K562 (cell line): ENCODE measurements around the gene ERICH2. TPM values are rescaled to one million over a fixed set of nuclear protein-coding genes. Genes with fewer than 3 reads are reported as not detected.

ENCODE experiments used
- ATAC-seq: fragments of 200-7000 bp; cut with Tn5 transposase; 3 replicates; pipeline ENCODE4 v1.9.1; 2020; ENCODE audit warnings: moderate library complexity
- BruUV-seq: library from RNA; stranded (reverse); fragments of 400-500 nt; replicated peaks from 2 replicates; lab custom pipeline; 2021; lab: Mats Ljungman, UMichigan
- CTCF ChIA-PET: fragments of 300-600 bp; formaldehyde crosslinking; extraction: SDS; loops from one replicate; lab custom pipeline; 2021; ENCODE audit warnings: low intra/inter-chr PET ratio; lab: Yijun Ruan, JAX
- POLR2A ChIA-PET: fragments of 300-600, 350-650 bp; sonication (Branson Sonifier 250); formaldehyde crosslinking; extraction: SDS; loops from one replicate; lab custom pipeline; 2021; ENCODE audit warnings: antibody characterized with exemption, inconsistent platforms; lab: Yijun Ruan, JAX
- DNase-seq, 4 experiments: peaks; one replicate each; pipeline versions ENCODE4 v3.0.0 to v3.0.0-alpha.2; 2011 to 2018; ENCODE audit warnings: low spot score in 3 of 4, mixed read lengths in 3 of 4; ENCODE audit errors: extremely low read depth in 1 of 4
- FAIRE-seq: peaks from 2 replicates; lab custom pipeline; 2011; peaks lifted over from hg19 to GRCh38; lab: Jason Lieb, UNC
- H2AFZ ChIP-seq: 2 replicates; pipeline ENCODE4 v1.6.0; 2011; ENCODE audit warnings: low read depth, low read length, control low read depth, inconsistent platforms
- H3K27ac ChIP-seq: fragments of 200-600 bp; 3 replicates; pipeline ENCODE4 v1.8.0; 2011; ENCODE audit warnings: low read depth, mild to moderate bottlenecking, control low read depth, inconsistent platforms, low read length, moderate library complexity, mixed read lengths; ENCODE audit errors: extremely low read depth
- H3K27me3 ChIP-seq, 2 experiments: fragments of 300-600 bp in 1 of 2; 2 replicates in 1 of 2; 3 replicates in 1 of 2; pipeline versions ENCODE4 v1.6.0 to v1.8.0; 2011; ENCODE audit warnings: inconsistent platforms in 2 of 2, low read length in 2 of 2, mild to moderate bottlenecking in 1 of 2, mixed read lengths in 1 of 2, moderate library complexity in 1 of 2; ENCODE audit not compliant: control insufficient read depth in 2 of 2, insufficient read depth in 2 of 2
- H3K36me3 ChIP-seq: fragments of 300-600 bp; 3 replicates; pipeline ENCODE4 v1.8.0; 2011; ENCODE audit warnings: mild to moderate bottlenecking, low read length, inconsistent platforms; ENCODE audit not compliant: control insufficient read depth, insufficient read depth
- H3K4me1 ChIP-seq, 2 experiments: fragments of 200-600 bp in 1 of 2; replicated peaks in 1 of 2; 2 replicates in 1 of 2; 3 replicates in 1 of 2; pipeline versions ENCODE4 v1.5.1 to v1.8.0; 2011; ENCODE audit warnings: inconsistent platforms in 2 of 2, low read length in 2 of 2, mild to moderate bottlenecking in 1 of 2, mixed read lengths in 1 of 2, moderate library complexity in 1 of 2; ENCODE audit not compliant: control insufficient read depth in 2 of 2, insufficient read depth in 2 of 2
- H3K4me2 ChIP-seq: 2 replicates; pipeline ENCODE4 v1.6.1; 2011; ENCODE audit warnings: low read length, control low read depth, inconsistent platforms, mixed read lengths; ENCODE audit not compliant: insufficient read depth
- H3K4me3 ChIP-seq: fragments of 200-600 bp; sonication (generic), shearing (Covaris generic); 2 replicates; pipeline ENCODE4 v1.5.1; 2016; ENCODE audit warnings: control low read depth, inconsistent platforms
- H3K79me2 ChIP-seq: fragments of 200-600 bp; 3 replicates; pipeline ENCODE4 v1.8.0; 2011; ENCODE audit warnings: low read length, inconsistent platforms; ENCODE audit not compliant: control insufficient read depth, insufficient read depth
- H3K9ac ChIP-seq, 2 experiments: 2 replicates each; pipeline versions ENCODE4 v1.6.0 to v1.6.1; 2011; ENCODE audit warnings: low read depth in 2 of 2, low read length in 2 of 2, control low read depth in 1 of 2, inconsistent platforms in 1 of 2, mild to moderate bottlenecking in 1 of 2, mixed read lengths in 1 of 2; ENCODE audit not compliant: insufficient read depth in 1 of 2
- H3K9me1 ChIP-seq: one replicate; pipeline ENCODE4 v1.6.0; 2011; ENCODE audit warnings: inconsistent platforms, mild to moderate bottlenecking, low read length, moderate library complexity; ENCODE audit not compliant: control insufficient read depth, insufficient read depth
- H3K9me3 ChIP-seq: replicated peaks from 2 replicates; pipeline ENCODE4 v1.5.1; 2011; ENCODE audit warnings: low read depth, low read length, inconsistent platforms; ENCODE audit not compliant: control insufficient read depth, insufficient read depth
- H4K20me1 ChIP-seq: replicated peaks from 2 replicates; pipeline ENCODE4 v1.6.1; 2011; ENCODE audit warnings: low read length, inconsistent platforms, mixed read lengths; ENCODE audit not compliant: control insufficient read depth, insufficient read depth
- CREB3 ChIP-seq: fragments of 450-650 bp; conservative IDR thresholded peaks from 2 replicates; pipeline ENCODE4 v1.6.1; 2016; ENCODE audit warnings: missing genetic modification characterization, low read depth, mild to moderate bottlenecking, missing compliant biosample characterization, moderate library complexity
- RBM15 ChIP-seq: fragments of 200-400 bp; formaldehyde crosslinking; IDR thresholded peaks from 2 replicates; pipeline ENCODE4 v1.6.1; 2018; ENCODE audit warnings: mild to moderate bottlenecking, low read length, moderate library complexity; ENCODE audit not compliant: insufficient read depth
- WGBS: fragments of 100-300 bp; shearing (Covaris generic); methylation state at CpG from one replicate; pipeline ENCODE4 v1.1.6; 2016; ENCODE audit warnings: low coverage, mixed read lengths; ENCODE audit not compliant: insufficient coverage; ENCODE audit errors: missing lambda C conversion rate; 5-methylcytosine and 5-hydroxymethylcytosine counted together
- in situ Hi-C: fragments of 300-500 bp; cut with MboI; formaldehyde crosslinking; loops from 4 replicates; pipeline ENCODE4 v1.15.0; 2018; ENCODE audit warnings: inconsistent platforms, mixed read lengths
- intact Hi-C: fragments of 100-400 bp; cut with micrococcal nuclease; formaldehyde crosslinking; loops from 2 replicates; pipeline ENCODE4 v1.14.2; 2022
- polyA plus RNA-seq, 8 experiments: library from polyadenylated mRNA; depleted of rRNA in 4 of 8; stranded (reverse) in 5 of 8; unstranded in 3 of 8; fragments of >200 nt; fragmentation: Nextera tagmentation in 2 of 8; fragmentation: Illumina TruSeq in 1 of 8; extraction: Ambion mirVana in 2 of 8; extraction: Trizol in 1 of 8; gene quantifications; 2 replicates each; pipeline versions ENCODE4 v1.2.1 to v1.2.3, GENCODE V29; 2011 to 2014; ENCODE audit warnings: inconsistent platforms in 1 of 8, missing spikeins in 1 of 8
- total RNA-seq, 7 experiments: library from RNA; depleted of rRNA in 6 of 7; stranded (reverse); fragments of >200 nt in 6 of 7; fragmentation: Illumina TruSeq in 2 of 7; extraction: Trizol in 2 of 7; gene quantifications; 2 replicates each; pipeline versions ENCODE4 v1.2.1 to v1.2.3, GENCODE V29; 2011 to 2021; ENCODE audit warnings: low replicate concordance in 1 of 7

Gene ERICH2
- total and polyA plus RNA-seq, 9 of the 15 experiments (the other 6 are each of a cell fraction or from before 2014, with no cell fraction given) = 0.85 to 2.4 (median 1.6) TPM

DNA sequence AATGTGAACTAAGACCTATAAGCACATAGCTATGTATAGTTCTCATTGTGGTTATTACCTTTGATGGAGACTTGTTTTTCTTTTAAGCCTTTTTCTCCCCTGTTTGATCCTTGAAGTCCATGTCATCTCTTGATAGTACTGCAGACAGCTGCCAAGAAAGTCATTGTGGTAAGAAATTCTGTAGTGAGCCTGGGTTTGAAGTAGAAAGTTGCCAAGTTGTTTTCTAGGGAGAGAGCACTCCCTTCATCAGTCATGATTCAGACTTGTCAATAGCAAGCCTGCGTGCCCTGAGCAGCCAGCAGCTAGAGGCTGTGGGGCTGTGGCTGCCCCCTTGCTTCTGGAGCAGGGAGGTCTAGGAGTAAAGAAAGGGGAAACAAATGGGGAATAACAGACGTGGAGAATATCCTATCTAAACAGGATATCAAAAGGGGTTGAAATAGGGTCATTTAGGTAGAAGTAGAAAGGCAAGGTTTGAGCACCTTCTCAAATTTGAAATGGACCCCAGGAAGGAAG, 46.7 kb upstream of the ERICH2 start:
- ChIA-PET CTCF (no interaction called here), POLR2A (interaction anchor here (0.8 to 1.7 kb wide), 2 partner anchors 11 to 29 kb away, joined by 3 to 5 read pairs; no protein-coding TSS in a partner anchor)
- H2AFZ ChIP-seq = no peak overlapping the region
- no peaks in the 10 kb centered on the region for H3K79me2 ChIP-seq
- intact Hi-C loops (no loop called here), in situ Hi-C loops (no loop called here)
- H3K27ac ChIP-seq = no peak overlapping the region
- H3K9me3 ChIP-seq = no peaks in the 10 kb centered on the region
- H3K27me3 ChIP-seq = no peaks in the 10 kb centered on the region
- DNase-seq (no peak), ATAC-seq (no peak)
- H4K20me1 ChIP-seq = no peaks in the 10 kb centered on the region
- H3K9me1 ChIP-seq = no peaks in the 10 kb centered on the region
- no TSS peak for BruUV-seq
- no peak overlapping the region for H3K9ac ChIP-seq
- H3K4me3 ChIP-seq = no peak overlapping the region
- no peaks in the 10 kb centered on the region; the same call in 2 of the 3 replicates for H3K36me3 ChIP-seq
- H3K4me1 ChIP-seq = no peaks in the 10 kb centered on the region
- no peak for TF ChIP-seq CREB3 (tag)
- no peak for TF ChIP-seq RBM15
- TF ChIP-seq, all 486 proteins: peak for 0
- FAIRE-seq = no peak
- 29% methylated on average over 2 of the region's 2 CpGs for WGBS
- H3K4me2 ChIP-seq = no peak overlapping the region
